ENCODE data around the gene STK11IP. TPM values are rescaled to one million over a fixed set of nuclear protein-coding genes. Genes with fewer than 3 reads are reported as not detected.

STK11IP gene
- total and polyA plus RNA-seq, 2 of the 13 experiments (the other 11 are each of a cell fraction or from before 2014, with no cell fraction given), result 12.8 to 24.0 TPM

GRCh38 chr2:219565130-219566080 is 32.3 kb upstream of the STK11IP start:
- Histone ChIP-seq H3K4me2 (ENCODE audit: low read depth, low read length) (no peak overlapping the region), H4K20me1 (ENCODE audit: insufficient read depth, low read length) (no peaks in the 10 kb centered on the region), H3K27me3 (ENCODE audit: control insufficient read depth in 1 of 2, insufficient read depth in 2 of 2, low read length in 2 of 2) (no peaks in the 10 kb centered on the region), H3K4me1 (ENCODE audit: insufficient read depth, low read length) (peaks cover 58% of the 10 kb centered on the region), H3K36me3 (replicated peaks in 1 of 2; ENCODE audit: control insufficient read depth in 1 of 2, insufficient read depth in 2 of 2, low read length in 2 of 2) (peaks cover 20 to 50% of the 10 kb centered on the region in 2 experiments), H3K9ac (ENCODE audit: insufficient read depth, low read depth, low read length) (no peak overlapping the region), H3K9me3 (ENCODE audit: low read length) (no peaks in the 10 kb centered on the region), H3K4me3 (replicated peaks in 1 of 3; ENCODE audit: insufficient read depth in 1 of 3, low read depth in 2 of 3, low read length in 3 of 3) (no peak overlapping the region), H3K79me2 (ENCODE audit: insufficient read depth, low read length) (peaks cover 15% of the 10 kb centered on the region), H3K27ac (ENCODE audit: extremely low read length, insufficient read depth, low read length) (no peak overlapping the region), H2AFZ (ENCODE audit: low read length) (no peak overlapping the region)
- intact Hi-C loops (cut with micrococcal nuclease; ENCODE audit: unreplicated experiment) (no loop called here), in situ Hi-C loops (cut with HindIII; ENCODE audit: extremely low pct_ligation_motif_present, low pct_unique_long_range_greater_than_20kb) (no loop called here)
- ATAC-seq (no peak), FAIRE-seq (no peak), DNase-seq (ENCODE audit: low spot score) (no peak)
- ChIA-PET CTCF (ENCODE audit: low intra/inter-chr PET ratio, low total read pairs) (interaction anchor here (1.3 kb wide), 1 partner anchor 24 kb away, joined by 4 read pairs; no protein-coding TSS in a partner anchor), POLR2A (interaction anchor here (1.2 to 2.6 kb wide), 4 partner anchors 12 to 22 kb away, joined by 3 to 9 read pairs (median 4); partner anchors contain the start of genes CHPF and TMEM198)
- WGBS (ENCODE audit: low lambda C conversion rate), result 92% methylated on average over 18 of the region's 21 CpGs
- BruUV-seq (replicated peaks), result no TSS peak
- TF ChIP-seq POLR2G (IDR thresholded peaks at IDR 0.05; ENCODE audit: low read depth, low read length) (peak; percentile 65), RBM22 (optimal IDR thresholded peaks at IDR 0.05; ENCODE audit: low read length) (peak; percentile 20), HNF4A (CRISPR knock-in tag; IDR thresholded peaks at IDR 0.05) (peak; percentile 56), ZNF740 (CRISPR knock-in tag; IDR thresholded peaks at IDR 0.05) (no peak), TFE3 (CRISPR knock-in tag; IDR thresholded peaks at IDR 0.05) (no peak), TBP (CRISPR knock-in tag; IDR thresholded peaks at IDR 0.05) (no peak), ZXDC (CRISPR knock-in tag; IDR thresholded peaks at IDR 0.05) (0 out of 2 replicates have a peak, but pooled peaks have one; percentile 59), BORCS8-MEF2B (CRISPR knock-in tag; IDR thresholded peaks at IDR 0.05) (peak; percentile 19; the same call in 1 of the 2 replicates), ZNF883 (CRISPR knock-in tag; IDR thresholded peaks at IDR 0.05; ENCODE audit: not compliant biosample characterization) (peak; percentile 29), AGO2 (optimal IDR thresholded peaks at IDR 0.05; ENCODE audit: low read depth, low read length) (peak; percentile 89), AHR (CRISPR knock-in tag; IDR thresholded peaks at IDR 0.05) (no peak), POLR2AphosphoS2 (IDR thresholded peaks at IDR 0.05; ENCODE audit: low read depth, low read length) (no peak), ZNF296 (CRISPR knock-in tag; conservative IDR thresholded peaks at IDR 0.05) (0 out of 2 replicates have a peak, but pooled peaks have one; percentile 27), POLR2AphosphoS5 (IDR thresholded peaks at IDR 0.05; ENCODE audit: low read depth, low read length) (peak; percentile 38), THAP8 (CRISPR knock-in tag; IDR thresholded peaks at IDR 0.05; ENCODE audit: borderline replicate concordance) (no peak), KDM5B (CRISPR knock-in tag; IDR thresholded peaks at IDR 0.05; ENCODE audit: borderline replicate concordance) (0 out of 2 replicates have a peak, but pooled peaks have one; percentile 28), TFAP4 (IDR thresholded peaks at IDR 0.05; ENCODE audit: borderline replicate concordance, low read depth) (peak; percentile 67; the same call in 1 of the 2 replicates)

All from HepG2 (cell line).